HG03520 (cell line): ENCODE results near the gene SEMA4D.

Experiments used
- ATAC-seq: cut with Tn5 transposase; IDR thresholded peaks from one replicate; pipeline ENCODE4 v1.9.1; 2021; ENCODE audit warnings: mild to moderate bottlenecking, moderate library complexity; ENCODE audit not compliant: unreplicated experiment

Gene SEMA4D

GRCh38 chr9:89414670-89415324, 83.1 kb downstream of the SEMA4D start:
- no peak for ATAC-seq

GRCh38 chr9:89413963-89414638, 83.8 kb downstream of the SEMA4D start:
- ATAC-seq = no peak

- ATAC-seq = no peak
Measured at GRCh38 chr9:89412951-89413350, 85.0 kb downstream of the SEMA4D start.

- ATAC-seq = no peak
Measured at GRCh38 chr9:89412541-89412940, 85.4 kb downstream of the SEMA4D start.

- ATAC-seq = no peak
Measured at GRCh38 chr9:89411759-89412158, 86.2 kb downstream of the SEMA4D start.

GRCh38 chr9:89410641-89411350, 87.1 kb downstream of the SEMA4D start:
- ATAC-seq = no peak

GRCh38 chr9:89410022-89410421, 87.9 kb downstream of the SEMA4D start:
- no peak for ATAC-seq

- ATAC-seq = no peak
Measured at GRCh38 chr9:89409466-89409865, 88.4 kb downstream of the SEMA4D start.

GRCh38 chr9:89408628-89409101, 89.2 kb downstream of the SEMA4D start:
- no peak for ATAC-seq

GRCh38 chr9:89407070-89407469, 90.8 kb downstream of the SEMA4D start:
- ATAC-seq = no peak

GRCh38 chr9:89405826-89406225, 92.1 kb downstream of the SEMA4D start:
- ATAC-seq = peak; percentile 38

GRCh38 chr9:89404074-89404473, 93.8 kb downstream of the SEMA4D start:
- no peak for ATAC-seq

- ATAC-seq = no peak
Measured at GRCh38 chr9:89402695-89403427, 95.1 kb downstream of the SEMA4D start.

- peak; percentile 78 for ATAC-seq
Measured at GRCh38 chr9:89400403-89401116, 97.4 kb downstream of the SEMA4D start.

GRCh38 chr9:89398621-89399020, 99.3 kb downstream of the SEMA4D start:
- no peak for ATAC-seq

- ATAC-seq = no peak
Measured at GRCh38 chr9:89397471-89397870, 100.4 kb downstream of the SEMA4D start.

GRCh38 chr9:89395931-89396710, 101.8 kb downstream of the SEMA4D start:
- ATAC-seq = no peak

- ATAC-seq = no peak
Measured at GRCh38 chr9:89394412-89394811, 103.5 kb downstream of the SEMA4D start.

- no peak for ATAC-seq
Measured at GRCh38 chr9:89391585-89391984, 106.3 kb downstream of the SEMA4D start.
